Islet of Langerhans (tissue), 1 donor: Measurements from ENCODE around the gene MAP1LC3B2.

Source experiments
- FAIRE-seq: peaks from one replicate; lab custom pipeline; 2011; peaks lifted over from hg19 to GRCh38; lab: Jason Lieb, UNC

Gene MAP1LC3B2

DNA sequence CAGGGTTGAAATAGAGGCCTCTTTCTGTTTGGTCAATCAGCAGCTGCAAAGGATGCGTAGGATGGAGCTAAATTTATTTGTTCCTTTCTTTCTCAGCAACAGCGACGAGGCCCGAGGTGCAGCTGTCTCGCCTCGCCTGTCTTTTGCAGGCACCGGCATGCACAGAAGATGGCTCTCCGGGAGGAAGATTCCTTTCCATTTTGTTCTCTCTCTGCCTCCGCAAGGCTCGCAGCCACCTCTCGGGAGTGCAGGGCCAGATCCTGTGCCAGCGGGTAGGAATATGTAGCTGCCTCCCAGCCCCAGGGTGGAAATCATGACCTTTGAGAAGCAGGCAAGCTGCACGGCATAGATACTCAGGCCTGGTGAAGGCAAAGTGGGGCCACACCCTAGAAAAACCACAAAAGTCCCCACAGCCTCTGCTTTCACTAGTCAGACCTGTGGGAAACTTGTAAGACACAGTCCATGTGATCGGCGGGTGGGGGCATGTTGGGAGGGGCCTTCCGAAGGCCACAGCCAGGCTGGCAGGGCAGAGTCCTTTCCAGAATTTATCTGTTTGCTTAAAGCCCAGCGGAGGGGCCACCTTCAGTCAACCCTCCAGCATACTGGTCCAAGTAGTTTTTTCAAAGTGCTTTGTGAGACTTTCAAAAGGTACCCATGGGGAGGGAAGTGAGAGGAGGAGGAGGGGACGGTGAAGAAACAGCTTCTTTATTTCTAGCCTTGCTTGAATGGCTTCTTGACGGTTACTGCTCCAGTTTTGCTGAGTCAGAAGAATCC lies at the start of gene MAP1LC3B2:
Gene MAP1LC3B2, plus strand, starts transcription at position 220 of the 774 bp plus-strand sequence. CDS start 16,562 bp downstream, outside the sequence.
- FAIRE-seq = no peak

GRCh38 chr12:116513944-116514343 lies 45.2 kb upstream of the MAP1LC3B2 start:
- no peak for FAIRE-seq

- FAIRE-seq = no peak
Measured at GRCh38 chr12:116515684-116516083, 43.5 kb upstream of the MAP1LC3B2 start.

DNA sequence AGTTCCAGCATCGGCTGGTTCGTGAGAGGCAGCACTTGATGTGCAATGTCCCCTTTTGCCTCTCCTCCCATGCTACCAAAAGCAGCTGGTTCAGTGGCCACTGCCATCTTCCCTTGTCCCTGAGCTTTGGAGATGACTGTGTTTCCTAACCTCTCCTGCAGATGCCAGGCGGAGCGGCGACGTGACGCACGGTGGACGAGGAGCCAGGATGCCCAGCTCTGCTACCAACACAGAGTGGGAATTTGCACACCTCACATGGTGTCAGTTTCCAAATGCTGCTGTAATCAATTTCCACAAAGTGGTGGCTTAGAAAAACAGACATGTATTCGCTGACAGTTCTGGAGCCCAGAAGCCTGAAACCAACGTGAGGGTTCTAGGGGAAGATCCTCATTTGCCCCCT lies 42.5 kb upstream of the MAP1LC3B2 start:
- no peak for FAIRE-seq

GRCh38 chr12:116517431-116518045 lies 41.6 kb upstream of the MAP1LC3B2 start:
- FAIRE-seq = no peak

DNA sequence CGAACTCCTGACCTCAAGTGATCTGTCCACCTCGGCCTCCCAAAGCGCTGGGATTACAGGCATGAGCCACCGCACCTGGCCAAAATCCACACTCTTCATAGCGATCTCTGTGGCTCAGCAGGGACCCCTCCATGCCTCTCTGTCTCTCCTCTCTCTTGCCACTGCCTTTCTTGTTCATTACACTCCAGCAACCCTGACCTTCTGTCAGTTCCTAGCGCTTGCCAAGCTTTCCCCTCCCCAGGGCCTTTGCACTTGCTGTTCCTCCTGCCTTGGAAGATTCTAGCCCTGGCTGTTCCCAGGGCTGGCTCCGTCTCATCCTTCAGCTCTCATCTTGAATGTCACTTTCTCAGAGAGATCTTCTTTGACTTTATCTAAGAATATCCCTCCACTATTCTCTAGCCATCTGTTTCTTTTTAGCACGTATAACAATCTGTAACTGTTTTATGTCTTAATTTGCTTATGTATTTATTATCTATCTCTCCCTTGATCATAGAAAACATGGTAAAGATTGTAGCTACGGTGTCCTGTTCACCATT lies 38.9 kb upstream of the MAP1LC3B2 start:
- no peak for FAIRE-seq

DNA sequence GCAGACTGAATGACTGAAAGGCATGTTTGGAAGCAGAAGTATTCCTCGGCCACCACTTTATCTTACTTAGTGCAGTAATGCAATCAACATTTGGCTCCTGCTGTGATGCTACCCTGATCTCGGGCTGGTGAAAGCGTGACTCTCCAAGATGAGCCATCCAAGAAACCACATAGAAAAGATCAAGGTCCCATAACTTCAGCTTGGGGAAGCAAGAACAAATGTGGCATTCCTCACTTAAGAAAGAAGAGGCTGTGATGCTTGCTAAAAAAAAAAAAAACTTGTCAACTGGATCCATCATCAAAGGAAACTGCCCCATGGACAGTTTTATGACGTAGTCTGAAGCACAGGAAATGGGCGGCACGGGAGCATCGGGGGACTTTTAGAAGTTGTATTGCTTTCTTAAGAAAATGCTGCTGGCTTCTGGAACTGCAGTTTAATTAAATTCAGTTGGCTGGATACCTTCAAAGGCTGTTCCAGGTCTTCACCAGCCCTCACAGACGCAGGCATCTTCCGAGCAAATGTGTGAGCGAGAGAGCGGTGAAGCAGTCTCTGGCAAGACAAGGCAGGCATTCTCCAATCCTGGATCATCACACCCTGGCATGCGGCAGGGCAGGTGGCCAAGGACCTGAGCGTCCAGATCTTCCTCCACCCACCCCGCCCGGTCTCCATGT lies 38.2 kb upstream of the MAP1LC3B2 start:
- no peak for FAIRE-seq

- FAIRE-seq = no peak
Measured at GRCh38 chr12:116524311-116524710, 34.9 kb upstream of the MAP1LC3B2 start.

DNA sequence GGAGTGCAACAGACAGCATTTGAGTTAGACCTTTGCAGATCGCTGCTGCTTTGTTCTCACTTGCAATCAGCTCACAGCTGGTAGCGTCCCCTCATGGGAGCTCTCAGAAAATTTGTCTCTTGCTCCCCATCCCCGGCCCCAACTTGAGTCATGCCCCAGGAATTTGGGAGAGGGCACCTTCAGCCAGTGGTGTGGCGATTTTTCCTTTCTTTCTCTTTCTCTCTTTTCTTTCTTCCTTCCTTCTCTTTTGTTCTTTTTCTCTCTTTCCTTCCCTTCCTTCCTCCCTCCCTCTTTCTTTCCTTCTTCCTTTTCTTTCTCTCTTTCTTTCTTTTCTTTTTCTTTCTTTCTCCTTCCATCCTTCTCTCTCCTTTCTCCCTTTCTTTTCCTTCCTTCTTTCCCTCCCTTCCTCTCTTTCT lies 34.2 kb upstream of the MAP1LC3B2 start:
- no peak for FAIRE-seq

DNA sequence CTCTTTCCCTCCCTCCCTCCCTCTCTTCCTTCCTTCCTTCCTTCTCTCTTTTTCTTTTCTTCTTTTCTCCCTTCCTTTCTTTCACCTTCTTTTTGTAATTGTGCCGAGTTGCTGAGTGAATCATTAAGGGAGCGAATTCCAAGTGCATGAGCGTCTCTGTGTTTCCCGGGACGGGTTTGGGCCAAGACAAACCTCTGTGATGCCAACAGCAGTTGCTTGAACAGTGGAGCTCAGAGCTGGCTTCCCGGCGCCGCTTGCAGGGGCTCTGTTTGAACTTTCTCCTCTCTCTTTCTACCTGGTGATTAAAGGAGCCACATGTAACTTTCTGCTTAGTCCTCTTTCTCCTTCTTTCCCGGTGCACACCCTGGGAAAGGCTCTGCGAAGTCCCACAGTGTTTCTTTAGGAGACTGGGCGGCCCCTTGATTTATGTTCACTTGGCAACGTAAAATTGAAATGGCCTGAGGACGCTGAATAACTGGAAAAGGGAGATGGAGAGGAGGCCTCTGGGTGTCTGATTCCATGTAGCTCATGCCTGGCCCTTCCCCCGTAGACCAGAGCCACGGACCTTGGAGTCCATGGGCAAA lies 33.7 kb upstream of the MAP1LC3B2 start:
- no peak for FAIRE-seq

GRCh38 chr12:116528065-116528464 lies 31.1 kb upstream of the MAP1LC3B2 start:
- FAIRE-seq = no peak

DNA sequence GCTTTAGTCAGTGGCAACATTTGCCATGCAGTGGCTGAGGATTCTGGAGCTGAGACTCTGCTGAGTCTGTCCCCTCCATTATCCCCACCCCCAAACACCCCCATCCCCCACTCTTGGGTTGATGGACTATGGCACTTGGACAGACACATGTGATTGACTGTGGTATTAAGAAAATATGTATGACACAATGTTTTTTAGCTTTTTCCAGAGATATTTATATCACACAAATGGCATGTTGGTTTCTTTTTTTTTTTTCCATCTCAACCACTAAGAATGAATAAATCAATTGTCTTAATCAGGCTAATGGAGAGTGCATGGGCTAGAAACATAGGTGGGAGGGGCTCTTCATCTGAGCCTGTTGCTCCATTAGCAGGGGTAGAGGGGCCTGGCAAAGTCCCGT lies 30.7 kb upstream of the MAP1LC3B2 start:
- no peak for FAIRE-seq

DNA sequence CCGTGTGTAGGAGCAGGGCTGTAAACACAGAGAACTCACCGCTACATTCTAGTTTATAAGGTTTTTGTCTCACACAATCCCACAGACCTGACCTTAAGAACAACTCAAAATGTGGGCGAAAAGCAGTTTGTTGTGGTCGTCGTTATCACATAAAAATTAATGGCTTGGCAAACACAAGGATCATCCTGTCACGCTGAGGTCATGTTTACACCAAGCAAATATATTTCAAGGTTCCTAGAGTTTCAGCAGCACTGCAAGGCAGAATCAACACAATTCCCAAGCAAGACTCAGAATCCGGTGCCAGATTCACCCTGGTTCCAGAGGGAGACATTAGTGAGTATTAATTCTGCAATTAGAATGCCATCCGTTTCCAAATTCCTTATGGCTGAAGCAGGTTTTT lies 30.1 kb upstream of the MAP1LC3B2 start:
- FAIRE-seq = no peak

GRCh38 chr12:116529686-116530085 lies 29.5 kb upstream of the MAP1LC3B2 start:
- FAIRE-seq = no peak

DNA sequence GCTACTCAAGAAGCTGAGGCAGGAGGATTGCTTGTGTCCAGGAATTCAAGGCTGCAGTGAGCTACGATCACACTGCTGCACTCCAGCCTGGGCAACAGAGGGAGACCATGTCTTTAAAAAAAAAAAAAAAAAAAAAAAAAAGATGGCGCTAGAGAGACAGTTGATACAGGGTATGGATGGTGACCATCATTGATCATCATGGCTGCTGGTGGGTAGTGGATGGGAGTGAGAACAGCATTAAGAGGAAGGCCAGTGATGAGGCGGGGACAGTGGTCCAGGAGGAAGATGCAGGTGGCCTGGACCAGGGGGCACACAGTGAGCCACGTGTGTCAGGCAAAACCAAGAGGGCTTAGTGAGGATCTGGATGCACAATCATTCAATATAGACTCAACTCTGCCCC lies 26.8 kb upstream of the MAP1LC3B2 start:
- FAIRE-seq = no peak

- FAIRE-seq = no peak
Measured at GRCh38 chr12:116532986-116533342, 26.2 kb upstream of the MAP1LC3B2 start.

- no peak for FAIRE-seq
Measured at GRCh38 chr12:116533343-116534251, 25.6 kb upstream of the MAP1LC3B2 start.

GRCh38 chr12:116534311-116535121 lies 24.7 kb upstream of the MAP1LC3B2 start:
- no peak for FAIRE-seq

DNA sequence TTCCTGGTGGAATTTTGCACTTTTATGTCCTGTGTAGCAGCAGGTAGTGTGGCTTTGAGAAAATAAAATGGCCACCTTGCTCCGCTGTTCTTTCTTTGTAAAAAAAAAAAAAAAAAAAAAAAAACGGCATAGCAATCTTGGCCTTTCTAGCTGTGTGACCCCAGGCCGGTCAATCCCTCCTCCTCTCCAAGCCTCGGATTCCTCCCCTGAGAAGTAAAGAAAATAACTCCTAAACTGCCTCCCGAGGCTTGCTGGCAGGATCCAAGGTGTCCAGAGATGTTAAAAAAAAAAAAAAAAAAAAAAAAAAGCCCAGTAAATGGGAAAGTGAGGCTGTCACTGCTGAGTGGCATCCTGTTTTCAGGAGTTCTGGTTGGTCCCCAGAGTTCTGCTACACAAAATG lies 23.9 kb upstream of the MAP1LC3B2 start:
- FAIRE-seq = no peak

- no peak for FAIRE-seq
Measured at GRCh38 chr12:116537101-116537904, 21.9 kb upstream of the MAP1LC3B2 start.
